ENCODE data around the gene ATG13. TPM values are rescaled to one million over a fixed set of nuclear protein-coding genes. Genes with fewer than 3 reads are reported as not detected.
"Not testable (repeated sequence)": the region's sequence is repeated elsewhere in the genome, so short reads cannot be mapped to it uniquely, and the experiment has no call there.

The ATG13 gene
- total and polyA plus RNA-seq, 10 donors: 14.9 to 111 (median 81.9) TPM

GRCh38 chr11:46669711-46670139, 52.4 kb downstream of the ATG13 start:
- peak in 5 of 11 experiments; percentile 31 to 48 (median 42) for TF ChIP-seq CTCF (IDR thresholded peaks at IDR 0.05 in 8 of 11, conservative IDR thresholded peaks at IDR 0.05 in 3 of 11)
- TF ChIP-seq POLR2AphosphoS5 (IDR thresholded peaks at IDR 0.05): no peak
- intact Hi-C loops (cut with DNase I; ENCODE audit: low total_unique reads): no loop called here
- no peak overlapping the region for H3K4me3 ChIP-seq
- H3K27me3 ChIP-seq (replicated peaks in 1 of 7): no peaks in the 10 kb centered on the region
- no peak for DNase-seq
- peaks cover 21 to 77% (median 48%) of the 10 kb centered on the region in 6 donors for H3K4me1 ChIP-seq
- H3K9me3 ChIP-seq: no peaks in the 10 kb centered on the region
- H3K27ac ChIP-seq: peak overlapping the region in 6 of 8 donors; percentile 66 to 90 (median 76)
- H3K36me3 ChIP-seq: peaks cover 0 to 97% (median 87%) of the 10 kb centered on the region in 6 donors
- 32 to 68% (median 47%) methylated on average over 3 of the region's 3 CpGs for WGBS, 5 donors

- Histone ChIP-seq H3K27ac (peak overlapping the region; percentile 21 to 90 (median 75)), H3K4me1 (peaks cover 28 to 83% (median 56%) of the 10 kb centered on the region in 6 donors), H3K36me3 (peaks cover 0 to 89% (median 80%) of the 10 kb centered on the region in 6 donors)
- H3K4me3 ChIP-seq; DNase-seq; H3K27me3 ChIP-seq (replicated peaks in 1 of 7); intact Hi-C loops (cut with DNase I; ENCODE audit: low total_unique reads); H3K9me3 ChIP-seq: not testable (repeated sequence)
- WGBS, 5 donors: 61 to 86% (median 75%) methylated on average over 3 of the region's 3 CpGs
Measured at GRCh38 chr11:46670521-46670920, 53.2 kb downstream of the ATG13 start.

- Histone ChIP-seq H3K4me3 (peak overlapping the region in 1 of 8 donors; percentile 20), H3K27ac (peak overlapping the region in 7 of 8 donors; percentile 66 to 90 (median 76)), H3K9me3 (no peaks in the 10 kb centered on the region), H3K36me3 (peaks cover 0 to 84% (median 68%) of the 10 kb centered on the region in 6 donors), H3K27me3 (replicated peaks in 1 of 7) (no peaks in the 10 kb centered on the region), H3K4me1 (peaks cover 40 to 97% (median 70%) of the 10 kb centered on the region in 6 donors)
- TF ChIP-seq POLR2A (IDR thresholded peaks at IDR 0.05) (no peak), POLR2AphosphoS5 (IDR thresholded peaks at IDR 0.05) (no peak), CTCF (IDR thresholded peaks at IDR 0.05 in 8 of 11, conservative IDR thresholded peaks at IDR 0.05 in 3 of 11) (no peak)
- no peak for DNase-seq
- intact Hi-C loops (cut with DNase I; ENCODE audit: low total_unique reads): no loop called here
- 82 to 91% (median 88%) methylated on average over 10 of the region's 10 CpGs for WGBS, 5 donors
Measured at GRCh38 chr11:46671958-46672315, 54.6 kb downstream of the ATG13 start.

GRCh38 chr11:46672381-46672839, 55.1 kb downstream of the ATG13 start:
- intact Hi-C loops (cut with DNase I; ENCODE audit: low total_unique reads): no loop called here
- TF ChIP-seq POLR2AphosphoS5 (IDR thresholded peaks at IDR 0.05): peak in 2 of 3 donors; percentile 25 to 33
- TF ChIP-seq POLR2A (IDR thresholded peaks at IDR 0.05): no peak
- H3K4me3 ChIP-seq: no peak overlapping the region
- H3K4me1 ChIP-seq: peaks cover 44 to 98% (median 75%) of the 10 kb centered on the region in 6 donors
- H3K27me3 ChIP-seq (replicated peaks in 1 of 7): no peaks in the 10 kb centered on the region
- WGBS, 5 donors: 0 to 80% (median 63%) methylated on average over 1 to 7 of the region's 7 CpGs
- no peak for DNase-seq
- H3K27ac ChIP-seq: peak overlapping the region in 7 of 8 donors; percentile 53 to 90 (median 76)
- peaks cover 0 to 84% (median 69%) of the 10 kb centered on the region in 6 donors for H3K36me3 ChIP-seq
- no peaks in the 10 kb centered on the region for H3K9me3 ChIP-seq

GRCh38 chr11:46673713-46674462, 56.5 kb downstream of the ATG13 start:
- intact Hi-C loops (cut with DNase I; ENCODE audit: low total_unique reads): no loop called here
- H3K27ac ChIP-seq: peak overlapping the region; percentile 5 to 90 (median 77)

More at GRCh38 chr11:46673713-46674462, 56.5 kb downstream of the ATG13 start:
- Histone ChIP-seq H3K36me3 (peaks cover 4 to 84% (median 66%) of the 10 kb centered on the region in 6 donors), H3K4me3 (no peak overlapping the region), H3K4me1 (peaks cover 44 to 100% (median 81%) of the 10 kb centered on the region in 6 donors), H3K9me3 (no peaks in the 10 kb centered on the region), H3K27me3 (replicated peaks in 1 of 7) (no peaks in the 10 kb centered on the region)
- WGBS, 5 donors: 85 to 93% (median 91%) methylated on average over 6 of the region's 6 CpGs
- TF ChIP-seq POLR2AphosphoS5 (IDR thresholded peaks at IDR 0.05) (peak in 1 of 3 donors; percentile 23), POLR2A (IDR thresholded peaks at IDR 0.05) (no peak)
- DNase-seq: peak; percentile 52

Data from spleen (tissue), 11 donors.